HTERT RPE-1 (cell line): ENCODE data around the gene TPPP3.
"Not testable (repeated sequence)": the region's sequence is repeated elsewhere in the genome, so short reads cannot be mapped to it uniquely, and the experiment has no call there.

Source experiments
- in situ Hi-C: fragments of 300-500 bp; cut with MboI; formaldehyde crosslinking; loops from 4 replicates; pipeline ENCODE4 v1.14.3; 2020; ENCODE audit warnings: low sequenced_read_pairs

TPPP3 gene

DNA sequence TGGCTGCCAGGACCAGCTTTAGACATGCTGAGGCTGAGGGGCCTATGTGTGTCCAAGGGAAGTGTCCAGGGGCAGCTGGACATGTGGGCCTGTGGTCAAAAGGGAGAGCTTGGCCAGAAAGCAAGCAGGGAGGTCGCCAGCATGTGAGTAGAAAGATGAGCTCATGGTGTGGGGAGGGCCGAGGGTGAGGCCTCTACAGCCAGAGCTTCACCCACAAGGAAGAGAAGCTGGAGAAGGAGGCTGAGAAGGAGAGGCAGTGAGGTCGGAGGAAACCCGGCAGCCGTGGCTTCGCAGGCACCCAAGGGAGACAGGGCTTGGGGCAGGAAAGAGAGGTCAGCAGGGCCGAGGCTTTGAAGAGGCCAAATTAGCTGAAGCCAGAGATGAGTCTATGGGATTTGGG is 33.7 kb upstream of the TPPP3 start:
- in situ Hi-C loops: no loop called here

DNA sequence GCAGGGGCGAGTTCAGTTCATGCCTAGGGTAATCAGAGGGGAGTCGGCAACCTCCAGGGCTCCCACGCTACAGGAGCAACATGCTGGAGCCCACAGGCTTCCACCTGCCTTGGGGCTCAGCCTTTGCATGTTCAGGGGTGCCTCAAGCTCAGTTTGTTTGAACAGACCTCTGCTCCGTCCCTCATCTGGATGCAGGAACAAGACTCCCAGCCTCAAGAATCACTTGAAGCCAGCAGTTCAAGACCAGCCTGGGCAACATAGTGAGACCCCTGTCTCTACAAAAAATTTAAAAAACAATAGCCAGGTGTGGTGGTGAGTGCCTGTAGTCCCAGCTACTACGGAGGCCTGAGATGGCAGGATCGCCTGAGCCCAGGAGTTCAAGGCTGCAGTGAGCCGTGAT is 32.7 kb upstream of the TPPP3 start:
- in situ Hi-C loops: no loop called here

DNA sequence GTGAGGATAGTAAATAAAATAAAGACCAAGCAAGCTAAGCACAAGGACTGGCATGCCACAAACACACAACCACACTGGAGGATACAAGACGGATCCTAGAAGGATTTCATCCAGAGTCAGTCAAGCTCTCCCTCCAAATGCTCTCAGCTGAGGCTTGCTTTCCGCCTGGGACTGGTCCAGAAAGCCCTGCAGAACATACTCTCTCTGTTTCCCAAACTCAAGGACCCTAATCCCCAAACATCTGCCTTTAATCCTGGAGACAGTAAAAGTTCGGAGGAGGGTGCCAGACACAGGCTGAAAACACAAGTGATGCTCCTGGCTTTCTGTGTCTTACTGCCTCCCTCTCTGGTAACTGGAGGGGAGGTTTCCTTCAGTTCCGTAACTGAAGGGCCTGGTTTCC is 32.3 kb upstream of the TPPP3 start:
- in situ Hi-C loops: no loop called here

DNA sequence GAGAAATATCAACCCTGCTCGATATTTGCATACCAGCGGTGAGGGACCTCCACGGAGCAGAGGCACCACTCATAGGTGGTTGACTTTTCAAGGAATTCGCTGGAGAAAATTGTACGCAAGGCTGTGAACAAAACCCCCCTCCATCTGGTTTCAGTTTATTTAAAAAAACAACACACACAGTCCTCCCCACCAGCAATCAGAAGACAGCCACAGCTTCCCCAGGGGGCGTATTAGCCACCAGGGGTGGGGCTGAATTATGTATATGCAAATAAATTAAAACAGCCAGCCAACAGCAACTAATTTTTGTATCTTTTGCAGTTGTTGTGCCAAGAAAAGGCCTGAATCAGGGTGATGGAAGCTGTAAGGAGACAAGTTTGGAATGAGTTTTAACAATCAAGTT is 31.8 kb upstream of the TPPP3 start:
- in situ Hi-C loops: no loop called here

DNA sequence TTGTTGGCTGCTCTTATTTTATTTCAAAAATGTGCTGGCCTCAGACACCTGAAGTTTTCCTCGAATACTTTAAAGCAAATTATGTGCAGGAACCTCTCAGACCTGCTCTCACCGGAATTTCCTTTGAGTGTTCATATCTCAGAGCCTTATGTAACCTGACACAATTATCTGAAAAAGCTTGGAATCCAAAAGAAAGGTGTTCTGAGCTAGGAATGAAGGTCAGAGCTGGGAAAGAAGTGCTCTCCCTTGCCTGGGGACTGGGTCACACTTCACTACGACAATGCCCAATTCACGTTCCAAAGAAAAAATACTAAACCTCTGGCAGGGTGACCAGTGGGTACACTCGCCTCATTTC is 30.9 kb upstream of the TPPP3 start:
- in situ Hi-C loops: no loop called here

DNA sequence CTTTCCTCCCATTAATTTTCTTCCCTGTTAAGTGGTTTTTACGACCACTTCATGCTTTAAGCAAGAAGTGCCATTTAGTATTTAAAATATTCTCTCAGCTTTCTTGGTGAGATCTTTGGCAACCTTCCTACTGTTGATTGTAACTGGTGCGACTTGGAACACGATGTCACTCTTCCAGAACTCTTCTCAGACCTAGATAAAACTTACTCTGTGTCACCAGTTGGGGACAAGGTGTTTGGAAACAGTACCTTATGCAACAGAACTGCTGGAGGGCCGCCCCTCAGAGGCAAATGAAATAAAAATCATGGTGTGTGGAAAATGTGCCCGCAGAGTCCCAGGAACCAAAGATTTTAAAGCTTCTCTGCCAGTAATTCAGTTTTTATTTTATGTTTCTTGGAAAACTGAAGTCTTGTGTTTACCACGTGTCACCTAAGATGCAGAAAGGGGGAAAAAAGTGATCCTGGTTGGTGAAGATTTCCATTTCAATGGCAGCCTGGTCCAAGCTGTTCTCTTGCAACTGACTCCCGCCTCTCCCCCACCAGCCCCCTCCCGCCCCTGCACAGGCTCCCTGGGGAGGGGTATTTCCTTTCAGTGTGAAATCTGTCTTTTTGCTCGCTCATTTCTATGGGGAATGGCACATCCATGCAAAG is 30.4 kb upstream of the TPPP3 start:
- in situ Hi-C loops: no loop called here

DNA sequence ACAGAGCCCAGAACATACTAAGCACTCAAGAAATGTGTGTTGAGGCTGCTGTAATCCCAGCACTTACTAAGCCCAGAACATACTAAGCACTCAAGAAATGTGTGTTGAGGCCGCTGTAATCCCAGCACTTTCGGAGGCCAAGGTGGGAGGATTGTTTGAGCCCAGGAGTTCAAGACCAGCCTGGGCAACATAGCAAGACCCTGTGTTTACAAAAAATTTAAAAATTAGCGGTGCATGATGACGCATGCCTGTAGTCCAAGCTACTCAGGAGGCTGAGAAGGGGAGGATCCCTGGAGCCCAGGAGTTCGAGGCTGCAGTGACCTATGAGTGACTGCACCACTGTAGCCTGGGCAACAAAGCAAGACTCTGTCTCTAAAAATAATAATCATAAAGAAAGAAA is 29.7 kb upstream of the TPPP3 start:
- in situ Hi-C loops: no loop called here

DNA sequence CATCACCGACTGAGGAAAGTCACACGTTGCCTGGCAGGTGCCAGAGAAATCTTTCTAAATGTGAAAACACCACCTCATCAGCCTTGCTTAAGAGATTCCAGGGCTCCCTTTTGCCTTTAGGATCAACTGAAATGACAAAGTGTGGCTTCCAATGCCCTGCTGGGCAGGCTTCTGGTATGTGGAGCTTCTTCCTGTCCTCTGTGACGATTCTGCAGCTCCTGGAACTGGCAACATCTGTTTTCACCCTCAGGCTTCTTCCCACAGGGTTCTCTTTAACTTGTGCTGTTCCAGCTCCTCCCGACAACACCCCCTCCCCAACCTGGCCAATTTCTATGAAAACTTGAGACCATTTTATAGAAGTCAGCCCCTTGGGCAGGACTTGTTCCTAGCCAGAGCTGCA is 27.7 kb upstream of the TPPP3 start:
- in situ Hi-C loops: no loop called here

DNA sequence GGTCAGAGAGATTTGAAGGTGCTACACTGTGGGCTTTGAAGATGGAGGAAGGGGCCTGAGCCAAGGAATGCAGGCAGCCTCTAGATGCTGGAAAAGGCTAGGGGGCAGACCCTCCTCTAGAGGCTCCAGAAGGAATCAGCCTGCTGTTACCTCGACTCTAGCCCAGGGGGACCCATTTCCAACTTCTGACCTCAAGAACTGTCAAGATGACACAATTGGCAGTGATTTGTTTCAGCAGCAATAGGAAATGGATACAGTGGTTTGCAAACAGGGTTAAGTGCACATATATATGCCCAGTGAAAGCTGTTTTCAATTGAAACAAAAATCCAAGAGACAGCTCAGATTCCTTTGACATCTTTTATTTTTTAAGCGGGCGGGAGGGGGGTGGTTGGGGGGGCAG is 26.6 kb upstream of the TPPP3 start:
- in situ Hi-C loops: no loop called here

DNA sequence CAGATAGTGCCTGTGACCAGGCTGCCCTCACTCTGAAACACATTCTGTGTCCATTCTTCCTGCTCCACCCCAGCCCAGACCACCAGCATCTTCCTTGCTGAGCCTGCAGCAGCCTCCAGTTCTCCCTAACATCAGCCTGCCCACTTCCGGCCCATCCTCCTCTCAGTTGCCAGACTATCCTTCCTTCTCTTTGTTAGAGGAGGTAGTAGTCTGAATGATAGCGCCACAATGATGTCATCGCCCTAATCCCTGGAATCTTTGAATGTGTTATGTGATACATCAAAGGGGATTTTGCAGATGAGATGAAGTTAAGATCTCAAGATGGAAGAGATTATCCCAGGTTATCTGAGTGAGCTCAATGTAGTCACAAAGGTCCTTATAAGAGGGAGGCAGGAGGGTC is 26.2 kb upstream of the TPPP3 start:
- in situ Hi-C loops: no loop called here

DNA sequence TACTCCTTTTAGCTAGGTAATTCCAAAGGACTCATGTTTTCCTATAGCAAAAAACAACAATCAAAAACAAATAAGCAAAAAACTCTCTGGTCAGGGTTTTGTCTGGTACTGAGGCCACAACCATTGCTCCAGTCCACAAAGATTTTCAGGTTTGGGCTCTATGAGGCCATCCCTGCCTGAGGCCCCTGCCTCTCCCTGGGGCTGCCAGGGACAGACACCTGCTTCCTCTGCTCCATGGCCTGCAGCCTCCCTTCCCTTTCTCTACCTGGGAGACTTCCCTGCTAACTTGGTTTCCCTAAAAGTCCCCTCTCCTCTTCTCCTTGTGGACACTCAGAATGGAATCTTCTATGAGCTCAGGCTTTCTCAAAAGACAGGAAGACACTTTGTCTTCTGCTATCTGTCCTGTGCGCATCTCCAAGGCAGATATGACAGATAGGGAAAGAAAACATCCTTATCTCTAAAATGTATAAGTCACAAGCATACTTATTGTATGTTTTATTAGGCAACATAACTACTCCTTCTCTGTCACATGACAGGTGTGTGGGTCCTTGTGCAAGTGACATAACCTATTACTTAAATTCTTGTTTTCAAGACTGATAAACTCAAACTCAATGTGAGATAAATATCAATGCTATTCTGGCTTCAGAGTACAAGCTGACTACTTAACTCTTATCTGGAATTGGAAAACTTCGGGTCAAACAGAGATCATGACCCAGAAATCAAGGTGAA is 24.2 kb upstream of the TPPP3 start:
- in situ Hi-C loops: no loop called here

DNA sequence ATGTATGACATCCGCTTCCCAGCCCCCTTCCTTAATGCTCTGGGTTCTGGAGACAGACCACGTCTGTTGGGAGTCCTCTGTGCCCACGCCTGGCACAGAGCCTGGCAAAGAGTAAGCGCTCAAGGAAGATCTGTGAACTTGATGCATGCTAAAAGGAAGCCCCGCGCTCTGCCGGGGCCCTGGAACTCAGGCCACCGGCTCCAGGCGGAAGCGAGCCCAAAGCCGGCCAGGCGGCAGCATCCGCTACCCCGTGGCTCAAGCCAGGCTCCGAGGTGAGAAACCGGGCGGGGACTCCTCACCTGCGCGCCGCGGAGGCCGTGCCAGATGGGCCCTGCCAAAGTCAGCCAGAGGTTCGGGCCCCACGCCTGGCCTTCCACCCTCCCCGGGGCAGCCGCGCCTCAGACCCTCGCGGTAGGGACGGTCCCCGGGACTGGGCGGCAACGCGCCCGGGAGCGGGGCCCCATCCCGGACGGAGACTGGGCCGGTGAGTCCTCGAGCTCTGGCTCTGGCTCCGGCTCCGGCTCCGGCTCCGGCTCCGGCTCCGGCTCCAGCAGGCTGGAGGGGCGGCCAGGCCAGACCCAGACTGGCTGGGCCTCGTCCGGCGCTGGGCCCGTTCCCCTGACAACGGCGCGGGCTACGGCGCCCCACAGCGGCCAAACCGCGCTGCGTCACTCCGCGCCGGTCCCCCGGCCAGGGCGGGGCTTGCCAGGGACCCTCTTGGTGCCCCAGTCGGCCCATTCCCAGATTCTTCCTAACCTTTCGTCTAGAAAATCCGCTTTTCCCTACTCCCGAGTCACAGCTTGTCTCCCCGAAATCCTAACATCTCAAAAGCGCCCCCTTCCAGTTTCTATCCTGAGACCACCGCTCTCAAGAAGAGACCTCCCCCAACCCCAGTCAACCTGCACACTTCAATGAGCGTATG is 22.8 kb upstream of the TPPP3 start, which contains the start of gene ZDHHC1:
Gene ZDHHC1, minus strand, starts transcription at position 606 of the 922 bp plus-strand sequence. CDS start 8,702 bp downstream, outside the sequence.
- in situ Hi-C loops: no loop called here

DNA sequence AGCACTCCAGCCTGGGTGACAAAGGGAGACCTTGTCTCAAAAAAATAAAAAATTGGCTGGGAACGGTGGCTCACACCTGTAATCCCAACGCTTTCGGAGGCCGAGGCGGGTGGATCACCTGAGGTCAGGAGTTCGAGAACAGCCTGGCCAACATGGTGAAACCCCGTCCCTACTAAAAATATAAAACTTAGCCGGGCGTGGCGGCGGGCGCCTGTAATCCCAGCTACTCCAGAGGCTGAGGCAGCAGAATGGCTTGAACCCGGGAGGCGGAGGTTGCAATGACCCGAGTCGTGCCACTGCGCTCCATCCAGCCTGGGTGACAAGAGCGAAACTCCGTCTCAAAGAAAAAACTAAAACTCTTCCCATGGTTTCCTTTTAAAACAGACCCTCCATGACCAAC is 22.1 kb upstream of the TPPP3 start:
- in situ Hi-C loops: not testable (repeated sequence)

DNA sequence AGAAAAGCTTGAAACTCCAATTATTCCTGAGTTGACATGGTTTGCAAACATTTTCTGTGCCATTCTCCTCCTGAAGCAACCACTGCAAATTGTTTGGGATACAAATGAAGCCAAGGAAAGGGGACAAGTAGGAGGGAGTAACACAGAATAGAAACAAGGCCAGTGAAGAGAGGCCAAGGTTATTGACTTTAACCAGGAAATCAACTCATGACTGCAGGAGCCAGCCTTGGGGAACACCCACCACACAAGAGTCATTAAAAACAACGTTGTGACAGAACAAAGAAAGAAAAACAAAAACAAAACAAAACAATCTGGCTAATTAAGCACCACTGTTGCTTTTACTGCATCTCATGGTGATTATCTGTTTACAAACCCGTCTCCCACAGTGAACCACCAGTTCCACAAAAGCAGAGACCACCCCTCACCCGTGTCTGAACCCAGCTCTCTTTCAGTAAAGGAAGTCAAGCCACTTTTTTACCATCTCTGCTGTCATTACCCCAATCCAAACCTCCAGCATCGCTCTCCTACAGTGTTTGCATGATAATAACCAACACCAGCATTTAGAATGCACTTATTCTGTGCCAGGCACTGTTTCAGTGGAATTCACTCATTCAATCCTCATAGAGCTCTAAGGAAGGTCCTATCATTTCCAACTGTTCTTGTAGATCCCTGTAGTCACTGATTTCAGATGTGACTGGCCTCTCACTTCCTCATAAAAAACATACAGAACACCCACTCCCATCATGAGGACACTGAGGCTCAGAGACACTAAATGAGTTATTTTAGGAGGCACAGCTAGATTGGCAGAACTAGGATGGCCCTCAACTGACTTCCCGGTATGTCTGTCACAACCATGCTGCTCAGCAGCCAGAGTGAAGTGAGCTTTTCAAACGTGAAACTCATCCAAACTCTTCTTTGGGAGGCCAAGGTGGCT is 20.9 kb upstream of the TPPP3 start:
- in situ Hi-C loops: no loop called here

DNA sequence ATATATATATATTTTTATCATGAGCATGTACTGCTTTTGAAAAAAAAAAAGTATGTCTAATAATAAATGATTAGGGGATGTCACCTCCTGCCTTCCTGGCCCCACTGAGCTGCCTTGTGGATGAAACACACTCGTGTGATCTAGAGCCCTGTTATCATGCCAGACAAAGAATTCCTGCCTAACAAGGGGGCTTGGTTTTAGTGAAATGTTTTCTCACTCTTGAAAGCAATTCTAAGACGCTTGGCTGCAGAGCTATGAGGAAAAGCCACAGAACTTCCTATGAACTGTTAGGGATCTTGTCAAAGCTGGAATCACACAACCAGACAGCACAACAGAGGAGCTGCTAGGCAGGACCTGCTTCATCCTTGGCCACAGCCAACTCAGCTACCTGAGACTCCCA is 19.0 kb upstream of the TPPP3 start:
- in situ Hi-C loops: no loop called here

DNA sequence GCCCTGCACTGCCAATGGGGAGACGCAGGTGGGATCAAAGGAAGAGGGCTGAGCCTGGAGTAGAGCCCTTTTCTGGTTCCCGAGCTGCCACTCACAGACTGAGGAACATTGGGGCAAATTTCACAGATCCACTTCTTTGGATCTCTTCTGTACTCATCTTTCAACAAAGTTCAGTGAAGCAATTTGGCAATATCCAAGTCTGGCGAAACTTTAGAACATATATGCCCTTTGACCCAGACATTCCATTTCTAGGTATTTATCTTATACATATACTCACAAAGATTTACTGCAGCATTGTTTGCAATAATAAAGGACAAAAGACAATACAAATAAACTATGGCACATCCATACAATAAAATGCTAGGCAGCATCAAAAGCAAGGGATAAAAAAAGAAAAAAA is 18.0 kb upstream of the TPPP3 start:
- in situ Hi-C loops: no loop called here

DNA sequence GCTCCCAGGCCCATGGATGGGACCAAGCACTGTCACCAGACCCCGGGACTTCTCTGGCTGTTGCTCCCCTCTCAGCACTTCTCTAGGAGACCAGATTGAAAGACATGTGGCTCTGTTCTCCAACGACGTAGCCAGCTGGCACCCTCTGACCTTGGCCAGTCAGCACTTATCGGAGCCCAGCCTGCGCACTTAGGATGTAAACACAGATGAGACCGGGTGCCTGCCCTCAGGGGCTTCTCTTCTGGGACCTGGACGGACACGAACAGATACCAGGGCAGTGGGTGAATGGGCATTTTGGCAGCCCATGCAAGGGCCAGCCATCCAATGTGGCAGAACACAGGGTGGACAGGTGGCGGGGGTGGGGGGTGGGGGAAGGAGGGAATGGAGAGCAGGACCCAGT is 16.3 kb upstream of the TPPP3 start:
- in situ Hi-C loops: no loop called here

DNA sequence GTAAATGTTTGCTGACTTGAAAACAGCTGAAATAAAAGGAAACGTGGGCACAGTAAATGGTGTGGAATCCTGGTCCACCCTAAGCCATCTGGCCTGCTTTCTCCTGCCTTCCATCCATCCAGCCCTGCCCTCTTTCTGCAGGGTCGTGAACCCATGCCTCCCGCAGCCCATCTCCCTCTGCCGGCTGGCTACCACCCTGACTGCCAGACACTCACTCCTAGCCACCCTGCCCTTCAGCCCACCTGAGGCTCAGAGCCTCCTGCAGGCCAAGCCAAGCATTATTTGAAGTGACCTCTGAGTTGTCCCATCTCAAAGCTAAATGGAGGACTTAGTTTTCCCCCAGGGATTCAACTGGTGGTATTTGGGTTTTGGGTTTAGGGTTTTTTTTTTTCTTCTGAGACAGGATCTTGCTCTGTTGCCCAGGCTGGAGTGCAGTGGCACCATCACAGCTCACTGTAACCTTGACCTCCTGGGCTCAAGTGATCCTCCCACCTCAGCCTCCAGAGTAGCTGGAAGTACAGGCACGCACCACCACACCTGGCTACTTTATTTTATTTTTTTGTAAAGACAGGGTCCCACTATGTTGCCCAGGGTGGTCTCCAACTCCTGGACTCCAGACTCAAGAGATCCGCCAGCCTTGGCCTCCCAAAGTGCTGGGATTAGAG is 14.6 kb upstream of the TPPP3 start:
- in situ Hi-C loops: no loop called here

DNA sequence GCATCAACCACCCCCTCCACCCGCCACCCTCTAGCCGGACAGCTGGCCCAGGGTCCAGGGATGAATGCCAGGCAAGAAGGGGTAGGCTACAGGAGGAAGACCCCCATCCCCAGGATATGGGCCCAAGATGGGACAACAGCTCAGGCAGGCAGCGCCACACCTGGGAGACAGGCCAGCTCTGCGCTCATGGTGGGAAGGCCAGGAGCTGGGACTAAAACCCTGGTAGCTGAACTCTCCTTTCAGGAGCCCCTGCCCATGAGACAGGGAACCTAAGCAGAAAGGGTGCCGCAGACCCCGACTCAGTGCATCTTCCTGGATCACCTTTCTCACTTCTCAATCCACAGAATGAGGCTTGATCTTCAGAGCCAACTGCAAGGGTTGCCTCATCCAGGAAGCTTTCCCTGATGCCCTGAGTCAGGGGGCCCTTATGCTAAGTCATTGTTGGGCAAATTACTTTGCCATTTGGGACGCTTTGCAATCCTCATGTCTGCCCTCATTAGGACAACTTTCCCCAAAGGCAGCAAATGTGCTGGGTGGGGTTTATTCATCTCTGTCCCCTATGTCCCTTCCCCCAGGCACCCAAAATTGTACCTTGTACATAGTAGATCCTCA is 14.0 kb upstream of the TPPP3 start:
- in situ Hi-C loops: no loop called here
